Pulmonary artery endothelial cell (primary cell): ENCODE data around the gene PTPN13. TPM values are rescaled to one million over a fixed set of nuclear protein-coding genes. Genes with fewer than 3 reads are reported as not detected.

ENCODE experiments used
- DNase-seq: peaks from one replicate; pipeline ENCODE4 v3.0.0-alpha.2; 2011; ENCODE audit warnings: low read depth, low spot score
- total RNA-seq: library from RNA; depleted of rRNA; stranded (reverse); fragments of >200 nt; gene quantifications from 2 replicates; pipeline ENCODE4 v1.2.3, GENCODE V29; 2014

Gene PTPN13
- total RNA-seq, 1 donor from 2014 or later = 6.3 TPM

- no peak for DNase-seq
Observed at GRCh38 chr4:86853209-86853608, 259.1 kb downstream of the PTPN13 start.

- DNase-seq = no peak
Observed at GRCh38 chr4:86855572-86855971, 261.5 kb downstream of the PTPN13 start.

- DNase-seq = no peak
Observed at GRCh38 chr4:86856896-86857295, 262.8 kb downstream of the PTPN13 start.

- no peak for DNase-seq
Observed at GRCh38 chr4:86857341-86858052, 263.4 kb downstream of the PTPN13 start.

Other genes with a start within 250 kb of the PTPN13 start
- 0.04 and 0.20 TPM in 2 replicates for gene MAPK10, start 234.3 kb upstream of the PTPN13 start, total RNA-seq